ENCODE measurements around the gene ADCY10. TPM values are rescaled to one million over a fixed set of nuclear protein-coding genes. Genes with fewer than 3 reads are reported as not detected.
A peak's percentile ranks its signal among the peaks of the same experiment; 100 is the strongest.
"Not testable (repeated sequence)": the region's sequence is repeated elsewhere in the genome, so short reads cannot be mapped to it uniquely, and the experiment has no call there.

The ADCY10 gene
- total and polyA plus RNA-seq, 9 of the 15 experiments (the other 6 are each of a cell fraction or from before 2014, with no cell fraction given), result 0.08 to 0.86 (median 0.22) TPM

DNA sequence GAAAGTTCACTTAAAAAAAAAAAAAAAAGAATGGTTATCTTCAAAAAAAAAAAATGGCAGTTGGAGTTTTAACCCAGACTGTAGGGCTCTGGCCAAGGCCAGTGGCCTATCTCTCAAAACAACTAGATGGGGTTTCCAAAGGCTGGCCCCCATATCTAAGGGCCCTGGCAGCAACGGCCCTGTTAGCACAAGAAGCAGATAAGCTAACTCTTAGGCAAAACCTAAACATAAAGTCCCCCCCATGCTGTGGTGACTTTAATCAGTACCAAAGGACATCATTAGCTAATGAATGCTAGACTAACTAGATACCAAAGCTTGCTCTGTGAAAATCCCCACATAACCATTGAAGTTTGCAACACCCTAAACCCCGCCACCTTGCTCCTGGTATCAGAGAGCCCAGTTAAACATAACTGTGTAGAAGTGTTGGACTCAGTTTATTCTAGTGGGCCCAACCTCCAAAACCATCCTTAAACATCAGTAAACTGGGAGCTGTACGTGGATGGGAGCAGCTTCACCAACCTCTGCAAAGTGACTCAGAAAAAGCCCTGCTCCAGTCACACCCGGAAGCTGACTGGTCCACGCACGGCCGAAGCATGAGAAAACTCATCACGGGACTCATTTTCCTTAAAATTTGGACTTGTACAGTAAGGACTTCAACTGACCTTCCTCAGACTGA, 47.1 kb downstream of the ADCY10 start (continued):
- TF ChIP-seq ZBTB34 (CRISPR knock-in tag; IDR thresholded peaks at IDR 0.05), result 0 out of 2 replicates have a peak, but pooled peaks have one; percentile 15
- TF ChIP-seq POLR2A (conservative IDR thresholded peaks at IDR 0.05), result peak; percentile 59; the same call in 1 of the 2 replicates
- TF ChIP-seq KDM5B (IDR thresholded peaks at IDR 0.05; ENCODE audit: insufficient replicate concordance, low read depth, low read length), result peak; percentile 16
- TF ChIP-seq SMARCA4 (IDR thresholded peaks at IDR 0.05), result peak; percentile 77
- TF ChIP-seq CREB3 (tag; conservative IDR thresholded peaks at IDR 0.05; ENCODE audit: low read depth), result 0 out of 2 replicates have a peak, but pooled peaks have one; percentile 32
- peak; percentile 92 for TF ChIP-seq CBFA2T3 (IDR thresholded peaks at IDR 0.05)
- peak; percentile 84 for TF ChIP-seq ZBTB40 (IDR thresholded peaks at IDR 0.05)
- not testable (repeated sequence) for TF ChIP-seq ZBTB40 (CRISPR knock-in tag; IDR thresholded peaks at IDR 0.05)
